CD4-positive, alpha-beta T cell treated with Interferon gamma for 1 hour (primary cell): Measurements from ENCODE around the gene ZCCHC14.

Experiments used
- DNase-seq: peaks from one replicate; pipeline ENCODE4 v3.0.0-alpha.2; 2020

ZCCHC14 gene

GRCh38 chr16:87492721-87493607, at the start of gene ZCCHC14:
Gene ZCCHC14 (minus strand): TSS chr16:87493024. CDS start chr16:87492238, 786 bp downstream.
- DNase-seq, result peak; percentile 97

DNA sequence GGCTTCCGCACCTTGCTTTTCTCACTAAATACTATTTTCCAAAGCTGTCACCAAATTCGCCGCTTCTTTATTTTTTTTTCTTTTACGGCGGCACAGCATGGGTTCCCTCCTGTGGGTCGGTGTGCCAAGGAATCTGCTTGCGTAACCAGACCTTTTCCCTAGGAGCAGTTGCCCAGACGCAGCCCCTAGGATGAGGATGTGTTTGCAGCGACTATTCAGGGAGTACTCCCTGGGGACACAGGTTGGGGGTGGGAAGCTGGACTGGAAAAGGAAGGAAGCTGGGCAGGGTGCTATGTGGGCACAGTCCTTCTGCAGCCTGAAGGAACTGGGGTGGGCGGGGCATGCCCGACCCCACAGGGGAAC, 49.0 kb upstream of the ZCCHC14 start:
- no peak for DNase-seq

DNA sequence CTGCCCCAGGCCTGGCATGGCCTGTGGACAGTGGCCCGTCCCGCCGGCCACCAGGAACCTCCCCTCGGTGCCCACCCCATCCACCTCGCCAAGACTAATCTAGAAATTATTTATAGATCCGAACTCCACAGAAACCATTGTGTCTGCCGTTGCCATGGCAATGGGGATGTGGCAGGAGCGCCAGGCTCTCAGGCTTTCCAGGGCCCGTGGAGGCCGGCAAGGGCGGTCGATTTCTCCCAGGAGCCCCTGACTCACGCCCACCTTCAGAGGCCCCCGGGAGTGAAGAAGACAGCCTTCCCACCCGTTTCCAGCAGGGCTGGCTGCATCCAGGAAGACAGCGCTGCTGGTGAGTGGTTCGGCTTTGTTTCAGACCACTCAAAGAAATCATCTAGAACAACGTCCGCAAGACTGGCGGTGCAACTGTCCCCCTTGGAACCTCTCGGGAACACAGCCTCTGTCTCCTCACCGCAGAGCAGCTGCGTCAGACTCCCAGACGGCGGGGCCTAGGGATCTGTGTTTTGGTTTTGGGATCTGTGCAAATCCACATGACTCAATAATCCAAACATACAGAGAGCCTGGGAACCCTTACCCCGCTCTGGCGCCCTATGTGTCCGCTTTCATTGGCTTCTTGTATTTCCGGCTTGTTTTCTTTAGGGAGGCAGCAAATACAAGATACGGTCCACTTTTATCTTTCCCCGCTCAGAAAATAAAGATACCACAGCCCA, 48.5 kb upstream of the ZCCHC14 start:
- DNase-seq, result no peak

DNA sequence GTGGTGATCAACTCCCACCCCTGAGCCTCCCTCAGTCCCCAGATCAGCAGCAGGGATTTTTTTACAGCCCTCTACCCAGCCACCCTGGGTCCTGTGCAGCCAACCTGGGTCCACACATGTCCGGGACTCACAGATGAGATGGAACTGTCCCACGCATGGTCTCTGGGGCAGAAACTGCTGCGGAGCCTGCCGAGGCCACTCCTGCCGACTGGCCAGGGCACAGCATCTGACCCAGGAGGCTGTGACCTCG, 48.0 kb upstream of the ZCCHC14 start:
- DNase-seq, result no peak

- DNase-seq, result no peak
Measured at GRCh38 chr16:87540072-87540896, 47.5 kb upstream of the ZCCHC14 start.

GRCh38 chr16:87539113-87539512, 46.3 kb upstream of the ZCCHC14 start:
- no peak for DNase-seq

DNA sequence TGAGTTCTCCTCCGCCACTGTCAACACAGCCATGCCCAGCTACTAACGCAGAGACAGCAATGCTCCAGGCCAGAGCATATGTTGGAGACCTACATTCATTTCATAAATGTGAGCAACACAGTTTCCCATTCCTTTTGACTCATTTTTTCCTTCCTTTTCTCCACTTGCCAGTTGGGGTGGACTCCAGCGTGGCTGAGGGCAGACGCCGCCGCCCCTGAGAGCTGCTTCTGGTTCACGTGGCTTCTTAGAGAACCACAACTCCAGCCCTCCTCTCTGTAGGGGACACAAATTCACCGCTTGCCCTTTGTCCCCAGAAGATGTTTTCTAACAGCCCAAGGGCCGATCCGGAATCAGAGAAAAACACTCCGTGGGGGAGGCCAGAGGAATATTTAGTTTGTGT, 45.8 kb upstream of the ZCCHC14 start:
- no peak for DNase-seq

GRCh38 chr16:87538160-87538559, 45.3 kb upstream of the ZCCHC14 start:
- DNase-seq, result no peak

GRCh38 chr16:87536795-87537142, 43.9 kb upstream of the ZCCHC14 start:
- no peak for DNase-seq

DNA sequence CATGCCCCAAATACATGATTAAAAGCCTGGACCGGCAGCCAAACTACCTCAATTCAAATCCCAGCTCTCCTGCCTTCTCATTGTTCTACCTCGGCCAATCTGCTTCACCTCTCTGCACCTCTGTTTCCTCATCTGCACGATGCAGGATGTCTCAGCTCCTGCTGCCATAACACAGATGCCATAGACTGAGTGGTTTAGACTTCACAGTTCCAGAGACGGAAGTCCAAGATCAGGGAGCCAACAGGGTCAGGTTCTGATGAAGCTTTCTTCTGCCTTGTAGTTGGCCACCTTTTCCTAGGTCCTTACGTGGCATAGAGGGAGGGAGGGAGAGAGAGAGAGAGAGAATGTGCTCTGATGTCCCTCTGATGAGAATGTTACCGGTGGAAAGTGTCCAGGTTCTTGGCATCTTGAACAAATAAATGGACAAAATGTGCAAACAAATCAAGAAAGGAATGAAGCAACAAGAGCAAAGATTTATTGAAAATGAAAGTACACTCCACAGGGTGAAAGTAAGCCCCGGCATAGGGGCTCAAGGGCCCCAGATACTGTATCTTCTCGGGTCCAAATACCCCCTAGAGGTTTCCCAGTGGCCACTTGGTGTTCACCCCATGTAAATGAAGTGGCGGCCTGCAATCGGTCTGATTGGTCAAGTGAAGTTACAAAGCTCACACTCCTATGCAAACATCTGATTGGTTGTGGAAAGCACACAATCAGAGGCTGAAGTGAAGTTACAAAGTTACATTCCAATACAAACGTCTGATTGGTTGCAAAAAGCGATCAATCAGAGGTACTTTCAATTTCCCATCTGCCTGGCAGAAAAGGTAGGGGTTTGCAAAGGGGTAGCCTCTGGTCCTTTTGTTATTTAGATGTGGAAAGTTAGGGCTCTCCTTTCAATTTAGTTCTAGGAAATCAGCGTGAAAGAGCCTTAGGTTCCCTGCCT, 43.3 kb upstream of the ZCCHC14 start:
- no peak for DNase-seq

DNA sequence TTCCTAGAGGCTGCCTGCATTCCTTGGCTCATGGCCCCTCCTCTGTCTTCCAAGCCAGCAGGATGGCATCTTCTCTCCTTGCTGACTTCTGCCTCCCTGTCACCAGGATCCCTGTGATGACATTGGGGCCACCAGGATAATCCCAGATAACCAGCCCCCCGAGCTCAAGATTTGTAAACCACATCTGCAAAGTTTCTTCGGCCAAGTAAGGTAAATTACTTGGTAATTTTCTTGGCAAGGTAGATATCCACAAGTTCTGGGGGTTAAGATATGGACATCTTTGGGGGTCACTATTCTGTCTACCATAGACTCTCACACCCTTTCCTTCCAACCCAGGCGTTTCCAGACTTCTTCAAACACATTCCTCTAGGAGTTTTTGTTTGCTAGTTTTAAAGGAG, 42.6 kb upstream of the ZCCHC14 start:
- no peak for DNase-seq

- no peak for DNase-seq
Measured at GRCh38 chr16:87534751-87535150, 41.9 kb upstream of the ZCCHC14 start.

GRCh38 chr16:87534030-87534653, 41.3 kb upstream of the ZCCHC14 start:
- DNase-seq, result no peak

DNA sequence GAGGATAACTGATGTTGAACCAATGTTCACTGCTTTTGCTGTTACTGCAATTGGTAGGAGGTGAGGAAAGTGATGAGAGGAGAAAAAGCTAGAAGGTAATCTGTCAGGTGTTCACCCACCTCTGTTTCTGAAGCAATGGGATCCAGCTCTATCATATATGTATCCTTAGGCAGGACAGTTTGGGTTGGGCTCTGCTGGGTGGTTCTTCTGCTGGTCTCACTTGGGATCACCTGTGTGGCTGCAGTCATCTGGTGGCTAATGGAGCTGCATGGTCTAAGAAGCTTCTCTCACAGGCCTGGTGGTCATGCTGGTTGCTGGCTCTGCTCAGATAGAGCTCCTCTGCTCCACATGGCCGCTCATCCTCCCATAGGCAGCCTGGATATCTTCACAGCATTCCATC, 40.2 kb upstream of the ZCCHC14 start:
- no peak for DNase-seq

DNA sequence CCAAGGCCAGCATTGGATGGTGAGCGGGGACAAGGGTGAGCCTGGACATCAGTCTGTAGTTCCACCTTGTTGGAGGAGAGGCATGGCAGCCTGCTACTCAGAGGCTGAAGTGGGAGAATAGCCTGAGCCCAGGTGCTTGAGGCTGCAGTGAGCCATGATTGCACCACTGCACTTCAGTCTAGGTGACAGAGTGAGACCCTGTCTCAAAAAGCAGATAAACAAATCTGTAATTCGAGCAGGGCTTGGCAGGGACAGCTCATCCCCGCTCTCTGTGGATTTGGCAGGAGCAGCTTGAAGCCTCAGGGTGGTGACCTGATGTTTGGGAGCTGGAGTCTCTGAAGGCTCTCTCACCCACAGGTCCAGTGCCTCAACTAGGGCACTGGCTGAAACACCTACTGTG, 38.6 kb upstream of the ZCCHC14 start:
- no peak for DNase-seq

- no peak for DNase-seq
Measured at GRCh38 chr16:87528690-87529579, 36.1 kb upstream of the ZCCHC14 start.

DNA sequence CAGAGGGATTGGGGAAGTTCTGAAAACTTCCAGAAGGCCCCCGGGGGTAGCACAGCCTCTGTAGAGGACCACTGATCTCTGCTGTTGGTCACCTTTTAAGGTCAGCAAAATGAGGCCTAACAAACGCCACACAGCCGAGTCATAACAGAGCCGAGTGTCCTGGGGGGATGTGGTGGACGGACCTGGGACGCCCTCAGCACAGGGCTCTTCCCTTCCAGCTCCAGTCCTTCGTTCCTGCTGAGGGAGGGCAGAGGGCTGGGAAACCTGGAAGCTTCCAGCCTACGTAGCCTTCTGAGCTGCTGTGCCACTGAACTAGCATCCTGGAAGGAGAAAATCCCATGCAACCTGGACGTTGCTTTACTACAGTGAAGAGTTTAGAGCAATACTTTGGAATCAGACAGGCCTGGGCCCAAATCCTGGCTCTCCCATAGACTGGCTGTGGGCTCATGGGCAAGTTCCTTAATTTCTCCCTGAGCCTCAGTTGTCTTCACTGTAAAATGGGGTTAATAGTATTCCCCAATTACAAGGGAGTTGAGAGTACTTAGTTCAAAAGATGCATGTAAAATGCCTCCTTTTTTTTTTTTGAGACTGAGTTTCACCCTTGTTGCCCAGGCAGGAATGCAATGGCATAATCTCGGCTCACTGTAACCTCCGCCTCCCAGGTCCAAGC, 34.4 kb upstream of the ZCCHC14 start:
- no peak for DNase-seq

GRCh38 chr16:87526238-87526947, 33.6 kb upstream of the ZCCHC14 start:
- DNase-seq, result no peak

- DNase-seq, result no peak
Measured at GRCh38 chr16:87525352-87525751, 32.5 kb upstream of the ZCCHC14 start.

- DNase-seq, result no peak
Measured at GRCh38 chr16:87524407-87524806, 31.6 kb upstream of the ZCCHC14 start.
